GM12874 (cell line): ENCODE measurements around the gene TGFB1.

ENCODE experiments used
- CTCF ChIP-seq: IDR thresholded peaks from 2 replicates; pipeline ENCODE4 v1.5.1; 2011; ENCODE audit warnings: low read depth, mild to moderate bottlenecking, control low read depth, low read length, moderate library complexity; ENCODE audit not compliant: insufficient read depth

Gene TGFB1

GRCh38 chr19:41356984-41357739 is 3.4 kb upstream of the TGFB1 start:
- no peak for TF ChIP-seq CTCF

GRCh38 chr19:41355802-41356201 is 2.1 kb upstream of the TGFB1 start:
- no peak for TF ChIP-seq CTCF

- TF ChIP-seq CTCF = no peak
These were observed 1.3 kb upstream of the TGFB1 start for GRCh38 chr19:41355035-41355434.

- TF ChIP-seq CTCF = no peak
These were observed 726 bp upstream of the TGFB1 start for GRCh38 chr19:41354343-41354953.

- TF ChIP-seq CTCF = peak; percentile 84
These were observed 885 bp downstream of the TGFB1 start for GRCh38 chr19:41352609-41353465.

GRCh38 chr19:41352279-41352608 is 1.5 kb downstream of the TGFB1 start:
- no peak for TF ChIP-seq CTCF
